Measurements from ENCODE around the gene UBE3D. TPM values are rescaled to one million over a fixed set of nuclear protein-coding genes. Genes with fewer than 3 reads are reported as not detected.

UBE3D gene
- total and polyA plus RNA-seq, 4 donors = 2.8 to 21.2 (median 6.5) TPM

GRCh38 chr6:83047065-83047754 lies 18.4 kb downstream of the UBE3D start:
- Histone ChIP-seq H3K27me3 (ENCODE audit: control insufficient read depth in 3 of 3, insufficient read depth in 3 of 3, low read length in 2 of 3) (no peaks in the 10 kb centered on the region), H3K36me3 (ENCODE audit: control insufficient read depth in 4 of 4, insufficient read depth in 4 of 4, low read length in 4 of 4) (peaks cover 0 to 2% (median under 1%) of the 10 kb centered on the region in 4 donors), H3K9ac (ENCODE audit: insufficient read depth in 1 of 2, low read length in 2 of 2) (no peak overlapping the region), H3K27ac (ENCODE audit: low read depth in 1 of 2, low read length in 1 of 2) (no peak overlapping the region), H3K4me1 (ENCODE audit: control insufficient read depth in 5 of 5, insufficient read depth in 5 of 5, low read length in 5 of 5) (no peaks in the 10 kb centered on the region), H3K9me3 (ENCODE audit: control insufficient read depth in 4 of 4, insufficient read depth in 3 of 4, low read length in 3 of 4) (no peaks in the 10 kb centered on the region), H3K4me3 (no peak overlapping the region)
- no peak for DNase-seq
- TF ChIP-seq CTCF (IDR thresholded peaks at IDR 0.05; ENCODE audit: control extremely low read depth, extremely low read depth) = no peak
- no peak for ATAC-seq (ENCODE audit: insufficient read depth, low FRiP score)
- 90 to 92% methylated on average over 7 of the region's 7 CpGs for WGBS, 2 donors

GRCh38 chr6:83044091-83044768 lies 21.4 kb downstream of the UBE3D start:
- peaks cover 0 to 2% (median 0%) of the 10 kb centered on the region in 4 donors for H3K36me3 ChIP-seq (ENCODE audit: control insufficient read depth in 4 of 4, insufficient read depth in 4 of 4, low read length in 4 of 4)
- H3K9me3 ChIP-seq (ENCODE audit: control insufficient read depth in 4 of 4, insufficient read depth in 3 of 4, low read length in 3 of 4) = no peaks in the 10 kb centered on the region
- no peak for DNase-seq
- 81% methylated on average over 6 of the region's 6 CpGs for WGBS, 2 donors
- H3K4me1 ChIP-seq (ENCODE audit: control insufficient read depth in 5 of 5, insufficient read depth in 5 of 5, low read length in 5 of 5) = peaks cover 0 to 3% (median 0%) of the 10 kb centered on the region in 5 donors
- no peak overlapping the region for H3K9ac ChIP-seq (ENCODE audit: insufficient read depth in 1 of 2, low read length in 2 of 2)
- H3K27me3 ChIP-seq (ENCODE audit: control insufficient read depth in 3 of 3, insufficient read depth in 3 of 3, low read length in 2 of 3) = no peaks in the 10 kb centered on the region
- no peak overlapping the region for H3K4me3 ChIP-seq
- no peak for ATAC-seq (ENCODE audit: insufficient read depth, low FRiP score)
- no peak overlapping the region for H3K27ac ChIP-seq (ENCODE audit: low read depth in 1 of 2, low read length in 1 of 2)
- no peak for TF ChIP-seq CTCF (IDR thresholded peaks at IDR 0.05; ENCODE audit: control extremely low read depth, extremely low read depth)

- peaks cover 0 to 3% (median 0%) of the 10 kb centered on the region in 5 donors for H3K4me1 ChIP-seq (ENCODE audit: control insufficient read depth in 5 of 5, insufficient read depth in 5 of 5, low read length in 5 of 5)
- 85 to 94% methylated on average over 4 of the region's 4 CpGs for WGBS, 2 donors
- no peaks in the 10 kb centered on the region for H3K9me3 ChIP-seq (ENCODE audit: control insufficient read depth in 4 of 4, insufficient read depth in 3 of 4, low read length in 3 of 4)
- H3K4me3 ChIP-seq = no peak overlapping the region
- no peak for ATAC-seq (ENCODE audit: insufficient read depth, low FRiP score)
- no peak for TF ChIP-seq CTCF (IDR thresholded peaks at IDR 0.05; ENCODE audit: control extremely low read depth, extremely low read depth)
- DNase-seq = no peak
- no peaks in the 10 kb centered on the region for H3K27me3 ChIP-seq (ENCODE audit: control insufficient read depth in 3 of 3, insufficient read depth in 3 of 3, low read length in 2 of 3)
- no peak overlapping the region for H3K9ac ChIP-seq (ENCODE audit: insufficient read depth in 1 of 2, low read length in 2 of 2)
- H3K36me3 ChIP-seq (ENCODE audit: control insufficient read depth in 4 of 4, insufficient read depth in 4 of 4, low read length in 4 of 4) = peaks cover 0 to 2% (median 0%) of the 10 kb centered on the region in 4 donors
- H3K27ac ChIP-seq (ENCODE audit: low read depth in 1 of 2, low read length in 1 of 2) = no peak overlapping the region
Measured at GRCh38 chr6:83042467-83043053, 23.1 kb downstream of the UBE3D start.

All from lung (tissue), 12 donors.